ENCODE measurements around the gene IQCH. TPM values are rescaled to one million over a fixed set of nuclear protein-coding genes. Genes with fewer than 3 reads are reported as not detected.
"Not testable (repeated sequence)": the region's sequence is repeated elsewhere in the genome, so short reads cannot be mapped to it uniquely, and the experiment has no call there.

IQCH gene
- polyA plus RNA-seq, 1 donor, result 0.53 TPM

DNA sequence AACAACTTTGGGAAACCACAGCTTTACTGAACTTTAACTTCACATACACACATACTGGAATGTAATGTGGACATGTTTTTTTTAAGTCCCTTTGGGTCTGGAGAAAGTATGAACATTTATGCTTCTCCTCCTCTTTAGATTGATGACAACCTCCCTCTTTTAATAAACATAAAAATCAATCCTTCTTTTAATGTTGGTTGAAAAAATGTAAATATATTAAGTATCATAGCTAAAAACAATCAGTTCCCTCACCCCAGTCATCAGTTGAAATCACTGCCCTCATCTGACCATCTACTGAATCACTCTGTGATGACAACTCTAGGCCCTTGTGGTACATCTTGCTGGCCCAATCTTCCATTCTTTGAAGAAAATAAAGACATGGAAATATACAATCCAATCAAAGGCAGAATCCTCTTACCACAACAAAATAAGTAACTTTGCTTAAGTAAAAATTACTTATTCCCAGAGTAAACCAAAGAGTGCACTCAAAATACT, 6.5 kb upstream of the IQCH start:
- DNase-seq, result no peak

- no peak for DNase-seq
Measured at GRCh38 chr15:67249830-67250229, 4.8 kb upstream of the IQCH start.

- no peak for DNase-seq
Measured at GRCh38 chr15:67251318-67251717, 3.3 kb upstream of the IQCH start.

- no peak for DNase-seq
Measured at GRCh38 chr15:67253101-67253500, 1.5 kb upstream of the IQCH start.

GRCh38 chr15:67253549-67254237, 893 bp upstream of the IQCH start:
- DNase-seq, result no peak

DNA sequence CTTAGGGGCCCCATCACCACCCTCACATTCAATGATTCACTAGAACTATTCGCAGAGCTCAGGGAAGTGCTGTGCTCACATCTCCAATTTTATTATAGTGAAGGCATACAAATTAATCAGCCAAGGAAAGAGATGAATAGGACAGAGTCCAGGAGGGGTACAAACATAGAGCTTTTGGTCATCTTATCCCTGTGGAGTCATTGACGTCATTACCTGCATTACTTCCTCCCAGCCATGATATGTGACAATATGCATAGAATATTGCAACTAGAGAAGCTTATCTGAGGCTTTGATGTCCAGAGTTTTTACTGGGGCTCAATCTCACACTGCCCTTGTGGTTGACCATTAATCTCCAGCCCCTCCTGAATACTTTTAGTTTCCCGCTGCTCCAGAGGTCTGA, 1.5 kb downstream of the IQCH start:
- DNase-seq, result no peak

DNA sequence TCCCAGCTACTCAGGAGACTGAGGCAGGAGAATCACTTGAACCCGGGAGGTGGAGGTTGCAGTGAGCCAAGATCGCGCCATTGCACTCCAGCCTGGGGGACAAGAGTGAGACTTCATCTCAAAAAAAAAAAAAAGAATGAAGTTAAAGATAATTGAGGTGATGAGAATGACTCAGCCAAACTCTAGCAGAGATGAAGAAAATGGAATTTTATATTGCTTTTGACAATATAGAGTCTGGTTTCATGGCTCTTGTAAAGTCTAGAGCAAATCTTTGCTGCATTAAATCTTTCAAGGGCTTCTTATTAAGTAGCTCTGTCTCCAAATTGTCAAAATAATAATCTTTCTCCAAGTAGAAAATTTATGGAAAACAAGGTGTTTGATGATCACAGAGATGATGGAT, 3.8 kb downstream of the IQCH start:
- DNase-seq, result not testable (repeated sequence)

GRCh38 chr15:67259379-67259778, 4.8 kb downstream of the IQCH start:
- DNase-seq, result no peak

DNA sequence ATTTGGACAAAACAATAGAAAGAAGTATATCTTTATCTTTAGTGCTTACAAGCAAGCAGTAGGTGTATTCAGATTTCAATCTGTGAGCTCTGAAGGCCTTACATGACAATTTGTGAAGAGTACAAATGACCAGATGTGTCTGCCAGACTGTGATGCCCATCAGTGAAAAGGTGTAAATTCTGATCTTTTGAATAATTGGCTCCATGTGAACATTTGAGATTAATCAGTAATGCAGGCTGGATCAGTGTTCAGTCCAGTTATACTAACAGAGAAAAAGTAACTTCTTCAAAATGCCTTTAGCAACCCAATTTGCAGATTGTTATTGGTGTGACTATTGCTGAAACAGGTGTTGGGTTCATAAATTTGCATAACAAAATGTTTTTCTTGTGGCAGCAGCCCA, 5.2 kb downstream of the IQCH start:
- DNase-seq, result no peak

GRCh38 chr15:67266870-67267269, 12.3 kb downstream of the IQCH start:
- DNase-seq, result no peak

DNA sequence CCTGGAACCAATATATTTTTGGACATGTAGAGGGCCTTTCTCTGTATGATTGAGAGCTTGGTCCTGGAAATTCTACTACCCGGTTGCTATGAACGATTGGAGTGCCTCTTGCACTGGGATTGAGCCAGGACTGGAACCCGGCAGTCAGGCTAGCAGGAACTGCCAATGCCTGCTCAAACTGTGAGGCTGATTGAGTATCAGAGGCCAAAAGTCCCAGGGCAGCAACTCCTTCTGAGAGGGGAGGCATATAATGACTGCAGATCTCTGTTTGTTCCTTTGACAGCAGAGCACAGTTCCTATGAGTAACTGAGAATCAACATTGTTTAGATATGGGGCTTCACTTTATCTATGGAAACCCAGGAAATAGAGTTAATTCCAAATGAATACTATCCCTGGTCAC, 12.9 kb downstream of the IQCH start:
- no peak for DNase-seq

GRCh38 chr15:67267951-67268941, 13.7 kb downstream of the IQCH start:
- no peak for DNase-seq

DNA sequence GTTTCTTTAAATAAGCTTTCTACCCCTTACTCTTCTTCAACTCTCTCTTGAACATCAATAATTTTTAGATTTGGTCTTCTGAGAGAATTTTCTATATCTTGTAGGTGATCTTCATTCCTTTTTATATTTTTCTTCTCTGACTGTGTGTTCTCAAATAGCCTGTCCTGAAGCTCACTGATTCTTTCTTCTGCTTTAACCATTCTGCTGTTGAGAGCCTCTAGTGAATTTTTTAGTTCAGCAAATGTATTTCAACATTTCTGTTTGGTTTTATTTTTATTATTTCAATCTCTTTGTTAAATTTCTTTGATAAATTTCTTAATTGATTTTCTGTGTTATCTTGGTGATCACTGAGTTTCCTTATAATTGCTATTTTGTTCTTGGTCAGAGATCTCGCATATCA, 19.6 kb downstream of the IQCH start:
- DNase-seq, result no peak

- no peak for DNase-seq
Measured at GRCh38 chr15:67276666-67277065, 22.1 kb downstream of the IQCH start.

DNA sequence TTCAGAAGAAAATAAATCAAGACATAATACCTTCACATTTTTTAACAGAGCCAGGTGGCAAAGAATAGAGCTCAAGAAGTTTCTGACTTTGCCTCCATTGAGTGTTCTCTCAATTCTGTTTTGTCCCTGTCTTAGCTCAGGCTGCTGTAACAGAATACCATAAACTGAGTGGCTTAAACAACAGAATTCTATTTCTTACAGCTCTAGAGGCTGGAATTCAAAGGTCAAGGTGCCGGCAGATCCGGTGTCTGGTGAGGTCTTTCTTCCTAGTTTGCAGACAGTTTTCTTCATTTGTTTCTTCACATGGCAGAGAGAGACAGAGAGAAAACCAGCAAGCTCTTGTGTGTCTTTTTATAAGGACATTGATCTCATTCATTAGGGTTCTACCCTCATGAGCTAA, 25.6 kb downstream of the IQCH start:
- DNase-seq, result no peak

- DNase-seq, result no peak
Measured at GRCh38 chr15:67281714-67282113, 27.1 kb downstream of the IQCH start.

DNA sequence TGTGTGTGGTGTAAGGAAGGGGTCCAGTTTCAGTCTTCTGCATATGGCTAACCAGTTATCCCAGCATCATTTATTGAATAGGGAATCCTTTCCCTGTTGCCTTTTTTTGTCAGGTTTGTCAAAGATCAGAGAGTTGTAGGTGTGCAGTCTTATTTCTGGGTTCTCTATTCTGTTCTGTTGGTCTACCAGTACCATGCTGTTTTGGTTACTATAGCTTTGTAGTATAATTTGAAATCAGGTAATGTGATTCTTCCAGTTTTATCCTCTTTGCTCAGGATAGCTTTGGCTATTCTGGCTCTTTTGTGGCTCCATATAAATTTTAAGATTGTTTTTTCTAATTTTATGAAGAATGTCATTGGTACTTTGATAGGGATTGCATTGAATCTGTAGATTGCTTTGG, 31.0 kb downstream of the IQCH start:
- DNase-seq, result not testable (repeated sequence)

DNA sequence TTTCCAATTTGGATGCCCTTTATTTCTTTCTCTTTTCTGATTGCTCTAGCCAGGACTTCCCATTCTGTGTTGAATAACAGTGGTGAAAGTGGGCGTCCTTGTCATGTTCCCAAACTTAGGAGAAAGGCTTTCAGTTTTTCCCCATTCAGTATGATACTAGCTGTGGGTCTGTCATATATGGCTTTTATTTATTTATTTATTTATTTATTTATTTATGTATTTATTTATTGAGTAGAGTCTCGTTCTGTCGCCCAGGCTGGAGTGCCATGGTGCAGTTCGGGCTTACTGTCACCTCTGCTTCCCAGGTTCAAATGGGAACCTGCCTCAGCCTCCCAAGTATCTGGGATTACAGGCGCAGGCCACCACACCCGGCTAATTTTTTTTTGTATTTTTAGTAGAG, 31.8 kb downstream of the IQCH start:
- DNase-seq, result not testable (repeated sequence)

DNA sequence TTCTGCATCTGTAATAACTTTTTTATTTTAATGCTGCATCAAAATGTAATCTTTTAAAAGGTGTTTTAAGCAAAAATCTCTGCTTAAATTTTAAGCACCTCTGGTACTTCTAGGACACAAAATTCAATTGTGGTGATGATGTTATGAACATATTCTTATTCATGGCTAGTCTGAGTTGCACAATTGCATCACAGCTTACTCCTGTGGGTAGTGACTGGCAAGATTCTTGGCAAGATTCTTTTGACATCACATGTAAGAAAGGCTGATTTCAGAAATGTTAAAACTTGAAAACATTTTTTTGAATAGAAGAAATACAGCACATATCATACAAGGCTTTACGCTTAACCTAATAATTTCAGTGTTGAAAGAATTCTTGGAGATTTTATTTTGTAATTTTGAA, 35.7 kb downstream of the IQCH start:
- no peak for DNase-seq

DNA sequence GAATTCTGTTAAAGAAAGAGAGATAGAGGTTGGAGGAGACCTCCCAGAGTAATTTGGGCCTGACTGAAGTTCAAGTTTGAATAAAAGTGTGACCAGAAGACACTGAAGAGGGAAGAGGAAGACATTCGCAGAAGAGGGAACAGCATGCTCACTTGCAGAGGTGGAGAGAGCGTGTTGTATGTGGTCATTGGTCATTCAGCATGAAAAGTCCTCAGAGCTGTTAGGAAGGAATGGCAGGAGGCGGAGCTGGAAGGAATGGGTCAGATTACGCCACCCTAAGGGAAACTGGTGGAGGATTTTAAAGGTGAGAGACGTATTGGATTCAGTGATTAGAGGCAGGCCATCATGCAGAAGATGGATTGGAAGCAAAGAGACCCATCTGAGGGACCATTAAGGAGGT, 41.6 kb downstream of the IQCH start:
- DNase-seq, result no peak

GRCh38 chr15:67296684-67297083, 42.1 kb downstream of the IQCH start:
- no peak for DNase-seq

DNA sequence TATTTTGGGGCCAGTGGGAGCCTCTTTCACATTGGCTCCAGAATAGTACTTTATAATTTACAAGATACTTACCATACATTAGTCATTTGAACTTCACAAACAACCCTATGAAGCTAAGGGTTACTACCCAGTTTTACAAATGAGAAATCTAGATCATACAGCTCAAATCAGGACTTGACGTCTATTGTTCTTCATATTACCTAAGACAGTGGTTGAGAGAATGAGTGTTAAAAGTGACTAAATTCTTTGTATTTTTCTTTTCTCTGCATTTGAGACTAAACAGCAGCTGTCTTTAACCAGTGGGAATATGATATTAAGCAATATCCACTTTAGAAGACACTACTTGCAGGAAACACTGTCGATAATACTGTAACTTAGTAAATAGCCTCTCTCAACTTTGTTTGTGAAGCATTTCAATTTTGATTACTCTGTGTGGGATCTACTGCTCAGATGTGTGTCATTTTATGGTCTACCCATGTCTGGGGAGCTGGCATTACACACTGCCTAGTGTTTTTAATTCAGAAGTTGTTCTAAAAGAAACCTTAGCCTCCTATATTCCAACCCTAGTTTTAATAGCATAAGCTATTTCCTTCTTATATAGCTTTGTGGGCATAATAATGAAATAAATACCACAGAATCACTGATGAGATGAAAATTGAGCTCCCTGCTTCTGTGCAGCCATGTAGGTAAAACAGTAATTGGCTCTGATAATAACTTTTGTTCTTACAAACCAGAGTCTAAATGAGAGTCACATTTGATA, 45.9 kb downstream of the IQCH start:
- no peak for DNase-seq
